Measurements from ENCODE around the gene CYSLTR2. TPM values are rescaled to one million over a fixed set of nuclear protein-coding genes. Genes with fewer than 3 reads are reported as not detected.

Gene CYSLTR2
- total RNA-seq, 2 experiments from 2014 or later = 2.4 to 2.7 TPM

GRCh38 chr13:48645845-48646244 is 7.9 kb upstream of the CYSLTR2 start:
- TF ChIP-seq CTCF (IDR thresholded peaks at IDR 0.05) = no peak
- Mint-ChIP-seq H3K36me3 (ENCODE audit: low read depth) (no peaks in the 10 kb centered on the region), H3K9me3 (no peaks in the 10 kb centered on the region), H3K4me1 (ENCODE audit: low read depth) (peaks cover 12% of the 10 kb centered on the region), H3K27me3 (peaks cover 5% of the 10 kb centered on the region), H3K4me3 (no peak overlapping the region), H3K27ac (no peak overlapping the region)
- ATAC-seq (ENCODE audit: poor library complexity) (no peak), DNase-seq (no peak)
- Histone ChIP-seq H3K27ac (ENCODE audit: low read depth in 1 of 2, low read length in 2 of 2) (no peak overlapping the region), H3K4me1 (ENCODE audit: insufficient read depth, low read length) (peaks cover 2% of the 10 kb centered on the region), H3K9me3 (ENCODE audit: control insufficient read depth in 1 of 2, insufficient read depth in 1 of 2, low read length in 2 of 2) (no peaks in the 10 kb centered on the region), H3K27me3 (ENCODE audit: control insufficient read depth in 1 of 2, insufficient read depth in 2 of 2, low read length in 2 of 2) (no peaks in the 10 kb centered on the region), H3K36me3 (ENCODE audit: insufficient read depth, low read length) (no peaks in the 10 kb centered on the region), H3K4me3 (ENCODE audit: low read length) (no peak overlapping the region)
- ChIA-PET CTCF (no interaction called here), POLR2A (no interaction called here)
- intact Hi-C loops (cut with DNase I, micrococcal nuclease) = no loop called here

- no peak for TF ChIP-seq CTCF (IDR thresholded peaks at IDR 0.05)
- H3K27ac Mint-ChIP-seq = no peak overlapping the region
- H3K4me3 Mint-ChIP-seq = no peak overlapping the region
- DNase-seq (no peak), ATAC-seq (ENCODE audit: poor library complexity) (no peak)
- POLR2A ChIA-PET = interaction anchor here (1.1 kb wide), 1 partner anchor 10 kb away, joined by 4 read pairs; no protein-coding TSS in a partner anchor
- intact Hi-C loops (cut with DNase I, micrococcal nuclease) = no loop called here
- no peaks in the 10 kb centered on the region for H3K36me3 ChIP-seq (ENCODE audit: insufficient read depth, low read length)
- CTCF ChIA-PET = no interaction called here
- no peaks in the 10 kb centered on the region for H3K9me3 ChIP-seq (ENCODE audit: control insufficient read depth in 1 of 2, insufficient read depth in 1 of 2, low read length in 2 of 2)
- H3K27me3 ChIP-seq (ENCODE audit: control insufficient read depth in 1 of 2, insufficient read depth in 2 of 2, low read length in 2 of 2) = no peaks in the 10 kb centered on the region
- no peaks in the 10 kb centered on the region for H3K36me3 Mint-ChIP-seq (ENCODE audit: low read depth)
- H3K4me1 Mint-ChIP-seq (ENCODE audit: low read depth) = peaks cover 12% of the 10 kb centered on the region
- H3K4me3 ChIP-seq (ENCODE audit: low read length) = no peak overlapping the region
- no peak overlapping the region for H3K27ac ChIP-seq (ENCODE audit: low read depth in 1 of 2, low read length in 2 of 2)
- H3K27me3 Mint-ChIP-seq = peaks cover 5% of the 10 kb centered on the region
- H3K4me1 ChIP-seq (ENCODE audit: insufficient read depth, low read length) = peaks cover 2% of the 10 kb centered on the region
- H3K9me3 Mint-ChIP-seq = no peaks in the 10 kb centered on the region
These were observed 6.9 kb upstream of the CYSLTR2 start for GRCh38 chr13:48646791-48647190.

GRCh38 chr13:48647625-48648024 is 6.1 kb upstream of the CYSLTR2 start:
- Mint-ChIP-seq H3K36me3 (ENCODE audit: low read depth) (no peaks in the 10 kb centered on the region), H3K27me3 (peaks cover 5% of the 10 kb centered on the region), H3K27ac (no peak overlapping the region), H3K4me3 (no peak overlapping the region), H3K9me3 (no peaks in the 10 kb centered on the region), H3K4me1 (ENCODE audit: low read depth) (peaks cover 20% of the 10 kb centered on the region)
- TF ChIP-seq CTCF (IDR thresholded peaks at IDR 0.05) = no peak
- intact Hi-C loops (cut with DNase I, micrococcal nuclease) = no loop called here
- Histone ChIP-seq H3K36me3 (ENCODE audit: insufficient read depth, low read length) (no peaks in the 10 kb centered on the region), H3K27ac (ENCODE audit: low read depth in 1 of 2, low read length in 2 of 2) (no peak overlapping the region), H3K9me3 (ENCODE audit: control insufficient read depth in 1 of 2, insufficient read depth in 1 of 2, low read length in 2 of 2) (no peaks in the 10 kb centered on the region), H3K4me3 (ENCODE audit: low read length) (no peak overlapping the region), H3K4me1 (ENCODE audit: insufficient read depth, low read length) (peaks cover 2% of the 10 kb centered on the region), H3K27me3 (ENCODE audit: control insufficient read depth in 1 of 2, insufficient read depth in 2 of 2, low read length in 2 of 2) (no peaks in the 10 kb centered on the region)
- ATAC-seq (ENCODE audit: poor library complexity) (no peak), DNase-seq (no peak)
- CTCF ChIA-PET = no interaction called here
- POLR2A ChIA-PET = interaction anchor here (1.1 kb wide), 1 partner anchor 11 kb away, joined by 4 read pairs; no protein-coding TSS in a partner anchor
